HEK293 (cell line): Measurements from ENCODE around the gene F10.

Experiments used
- RBAK ChIP-seq: fragments of 450-650 bp; formaldehyde crosslinking; IDR thresholded peaks from 2 replicates; pipeline ENCODE4 v1.5.1; 2016; ENCODE audit warnings: missing biosample characterization, missing genetic modification characterization
- ZBTB20 ChIP-seq: fragments of 450-650 bp; formaldehyde crosslinking; IDR thresholded peaks from 2 replicates; pipeline ENCODE4 v1.5.1; 2016; ENCODE audit warnings: missing biosample characterization, missing genetic modification characterization
- ZBTB21 ChIP-seq: fragments of 450-650 bp; formaldehyde crosslinking; IDR thresholded peaks from 2 replicates; pipeline ENCODE4 v1.5.1; 2017; ENCODE audit warnings: missing biosample characterization, missing genetic modification characterization
- ZNF114 ChIP-seq: fragments of 450-650 bp; formaldehyde crosslinking; IDR thresholded peaks from 2 replicates; pipeline ENCODE4 v1.5.0; 2017; ENCODE audit warnings: missing biosample characterization, missing genetic modification characterization
- ZNF274 ChIP-seq, 2 experiments: fragments of 200-500 bp in 1 of 2; fragments of 450-650 bp in 1 of 2; sonication (Bioruptor generic) in 1 of 2; formaldehyde crosslinking in 1 of 2; IDR thresholded peaks; 2 replicates each; pipeline versions ENCODE4 v1.5.1 to v1.6.1; 2014 to 2016; ENCODE audit warnings: borderline replicate concordance in 1 of 2, inconsistent platforms in 1 of 2, low read length in 1 of 2, missing biosample characterization in 1 of 2, missing genetic modification characterization in 1 of 2
- ZNF48 ChIP-seq: fragments of 450-650 bp; formaldehyde crosslinking; IDR thresholded peaks from 2 replicates; pipeline ENCODE4 v1.5.1; 2016; ENCODE audit warnings: missing biosample characterization, missing genetic modification characterization
- ZNF560 ChIP-seq: fragments of 450-650 bp; formaldehyde crosslinking; IDR thresholded peaks from 2 replicates; pipeline ENCODE4 v1.5.1; 2017; ENCODE audit warnings: missing biosample characterization, missing genetic modification characterization, borderline replicate concordance
- ZNF561 ChIP-seq: fragments of 450-650 bp; IDR thresholded peaks from 2 replicates; pipeline ENCODE4 v1.5.1; 2018; ENCODE audit warnings: missing biosample characterization, missing genetic modification characterization, borderline replicate concordance
- TF ChIP-seq, protein P1 (sequence below): fragments of 450-650 bp; formaldehyde crosslinking; IDR thresholded peaks from 2 replicates; pipeline ENCODE4 v1.5.1; 2016; ENCODE audit warnings: missing biosample characterization, missing genetic modification characterization
- TF ChIP-seq, protein P2 (sequence below): fragments of 450-650 bp; formaldehyde crosslinking; IDR thresholded peaks from 2 replicates; pipeline ENCODE4 v1.5.1; 2016; ENCODE audit warnings: missing biosample characterization, missing genetic modification characterization
- TF ChIP-seq, protein P3 (sequence below): fragments of 450-650 bp; formaldehyde crosslinking; IDR thresholded peaks from 2 replicates; pipeline ENCODE4 v1.5.1; 2016; ENCODE audit warnings: missing biosample characterization, missing genetic modification characterization

DNA sequence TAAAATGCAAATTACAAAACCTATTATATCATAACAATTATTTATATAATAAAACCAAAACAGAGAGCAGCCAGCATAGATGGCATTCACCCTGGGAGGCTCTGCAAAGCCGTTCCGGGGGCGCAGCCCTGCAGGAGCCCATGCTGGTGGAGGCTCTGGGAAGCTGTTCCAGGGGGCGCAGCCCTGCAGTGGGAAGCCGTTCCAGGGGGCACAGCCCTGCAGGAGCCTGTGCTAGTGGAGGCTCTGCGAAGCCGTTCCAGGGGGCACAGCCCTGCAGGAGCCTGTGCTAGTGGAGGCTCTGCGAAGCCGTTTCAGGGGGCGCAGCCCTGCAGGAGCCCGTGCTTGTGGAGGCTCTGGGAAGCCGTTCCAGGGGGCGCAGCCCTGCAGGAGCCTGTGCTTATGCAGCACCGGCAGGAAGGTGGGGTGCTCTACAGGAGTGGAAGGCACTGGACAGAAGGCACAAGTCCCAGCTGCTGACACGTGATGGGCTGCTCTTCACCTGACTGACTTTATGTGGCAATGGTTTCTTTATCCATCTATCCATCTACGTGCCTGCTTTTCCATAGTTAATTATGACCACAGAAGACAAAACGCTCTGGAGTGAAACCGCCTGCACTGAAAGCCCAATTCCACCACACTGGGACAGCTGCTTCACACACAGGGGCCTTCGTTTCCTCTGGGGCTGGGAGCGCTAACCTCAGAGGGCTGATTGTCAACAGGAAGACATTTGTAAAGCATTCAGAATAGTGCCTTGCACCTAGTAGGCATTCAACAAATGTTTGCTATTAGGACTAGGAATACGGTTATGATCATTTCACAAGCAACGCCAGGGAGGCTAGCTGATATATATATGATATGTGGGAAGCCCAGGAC lies 62.2 kb downstream of the F10 start:
- TF ChIP-seq ZNF274 (IDR thresholded peaks at IDR 0.05; ENCODE audit: low read length) (no peak), ZNF274 (tag by site-specific recombination; IDR thresholded peaks at IDR 0.05; ENCODE audit: borderline replicate concordance) (no peak), RBAK (tag by site-specific recombination) (no peak), ZNF560 (tag by site-specific recombination) (no peak), ZBTB20 (no peak), ZNF114 (no peak), ZBTB21 (tag by site-specific recombination) (no peak), ZNF561 (no peak), ZNF48 (tag by site-specific recombination) (no peak)
- TF ChIP-seq, protein P1, sequence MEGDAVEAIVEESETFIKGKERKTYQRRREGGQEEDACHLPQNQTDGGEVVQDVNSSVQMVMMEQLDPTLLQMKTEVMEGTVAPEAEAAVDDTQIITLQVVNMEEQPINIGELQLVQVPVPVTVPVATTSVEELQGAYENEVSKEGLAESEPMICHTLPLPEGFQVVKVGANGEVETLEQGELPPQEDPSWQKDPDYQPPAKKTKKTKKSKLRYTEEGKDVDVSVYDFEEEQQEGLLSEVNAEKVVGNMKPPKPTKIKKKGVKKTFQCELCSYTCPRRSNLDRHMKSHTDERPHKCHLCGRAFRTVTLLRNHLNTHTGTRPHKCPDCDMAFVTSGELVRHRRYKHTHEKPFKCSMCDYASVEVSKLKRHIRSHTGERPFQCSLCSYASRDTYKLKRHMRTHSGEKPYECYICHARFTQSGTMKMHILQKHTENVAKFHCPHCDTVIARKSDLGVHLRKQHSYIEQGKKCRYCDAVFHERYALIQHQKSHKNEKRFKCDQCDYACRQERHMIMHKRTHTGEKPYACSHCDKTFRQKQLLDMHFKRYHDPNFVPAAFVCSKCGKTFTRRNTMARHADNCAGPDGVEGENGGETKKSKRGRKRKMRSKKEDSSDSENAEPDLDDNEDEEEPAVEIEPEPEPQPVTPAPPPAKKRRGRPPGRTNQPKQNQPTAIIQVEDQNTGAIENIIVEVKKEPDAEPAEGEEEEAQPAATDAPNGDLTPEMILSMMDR, result no peak
- TF ChIP-seq, protein P2, sequence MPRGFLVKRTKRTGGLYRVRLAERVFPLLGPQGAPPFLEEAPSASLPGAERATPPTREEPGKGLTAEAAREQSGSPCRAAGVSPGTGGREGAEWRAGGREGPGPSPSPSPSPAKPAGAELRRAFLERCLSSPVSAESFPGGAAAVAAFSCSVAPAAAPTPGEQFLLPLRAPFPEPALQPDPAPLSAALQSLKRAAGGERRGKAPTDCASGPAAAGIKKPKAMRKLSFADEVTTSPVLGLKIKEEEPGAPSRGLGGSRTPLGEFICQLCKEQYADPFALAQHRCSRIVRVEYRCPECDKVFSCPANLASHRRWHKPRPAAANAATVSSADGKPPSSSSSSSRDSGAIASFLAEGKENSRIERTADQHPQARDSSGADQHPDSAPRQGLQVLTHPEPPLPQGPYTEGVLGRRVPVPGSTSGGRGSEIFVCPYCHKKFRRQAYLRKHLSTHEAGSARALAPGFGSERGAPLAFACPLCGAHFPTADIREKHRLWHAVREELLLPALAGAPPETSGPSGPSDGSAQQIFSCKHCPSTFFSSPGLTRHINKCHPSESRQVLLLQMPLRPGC (tag by site-specific recombination), result no peak
- TF ChIP-seq, protein P3, sequence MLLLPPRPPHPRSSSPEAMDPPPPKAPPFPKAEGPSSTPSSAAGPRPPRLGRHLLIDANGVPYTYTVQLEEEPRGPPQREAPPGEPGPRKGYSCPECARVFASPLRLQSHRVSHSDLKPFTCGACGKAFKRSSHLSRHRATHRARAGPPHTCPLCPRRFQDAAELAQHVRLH (tag by site-specific recombination), result no peak
